ENCODE results near the gene MVB12B.
A peak's percentile ranks its signal among the peaks of the same experiment; 100 is the strongest.
"Not testable (repeated sequence)": the region's sequence is repeated elsewhere in the genome, so short reads cannot be mapped to it uniquely, and the experiment has no call there.

MVB12B gene

GRCh38 chr9:126472948-126473298 lies 146.3 kb downstream of the MVB12B start:
- DNase-seq (ENCODE audit: low read depth in 2 of 2) = no peak

- no peak for DNase-seq (ENCODE audit: low read depth in 2 of 2)
Observed at GRCh38 chr9:126474206-126474765, 147.7 kb downstream of the MVB12B start.

DNA sequence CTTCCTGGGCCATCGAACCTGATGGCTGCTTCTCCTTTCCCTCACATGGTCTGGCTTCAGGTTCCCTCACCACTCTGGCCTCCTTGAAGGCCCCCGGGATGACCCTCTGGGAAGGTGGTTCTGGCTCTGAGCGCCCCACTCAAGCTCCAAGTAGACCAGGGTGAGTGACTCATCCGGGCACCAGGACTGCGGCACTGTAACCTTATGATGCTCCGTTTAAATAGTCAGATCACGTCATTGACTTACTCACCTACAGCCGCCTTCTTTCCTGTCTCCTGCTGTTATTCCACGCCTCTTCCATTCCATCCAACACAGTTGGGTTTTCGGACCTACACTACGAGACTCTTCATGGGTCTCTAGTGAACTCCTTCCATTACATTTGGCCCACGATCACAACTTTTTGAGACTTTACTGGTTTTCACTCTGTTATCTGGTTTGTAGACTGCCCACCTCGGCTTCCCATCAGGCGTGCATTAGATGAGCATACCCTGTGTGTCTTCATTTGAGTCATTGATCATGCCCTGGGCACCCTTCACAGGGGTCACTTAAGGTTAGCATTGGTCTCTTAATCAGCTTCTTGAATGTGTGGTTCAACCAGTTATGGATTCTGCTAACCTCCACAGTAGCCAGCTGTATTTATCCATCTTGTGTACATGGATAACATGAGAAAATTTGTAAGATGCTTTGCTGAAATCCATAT lies 148.3 kb downstream of the MVB12B start:
- DNase-seq (ENCODE audit: low read depth in 2 of 2) = no peak

DNA sequence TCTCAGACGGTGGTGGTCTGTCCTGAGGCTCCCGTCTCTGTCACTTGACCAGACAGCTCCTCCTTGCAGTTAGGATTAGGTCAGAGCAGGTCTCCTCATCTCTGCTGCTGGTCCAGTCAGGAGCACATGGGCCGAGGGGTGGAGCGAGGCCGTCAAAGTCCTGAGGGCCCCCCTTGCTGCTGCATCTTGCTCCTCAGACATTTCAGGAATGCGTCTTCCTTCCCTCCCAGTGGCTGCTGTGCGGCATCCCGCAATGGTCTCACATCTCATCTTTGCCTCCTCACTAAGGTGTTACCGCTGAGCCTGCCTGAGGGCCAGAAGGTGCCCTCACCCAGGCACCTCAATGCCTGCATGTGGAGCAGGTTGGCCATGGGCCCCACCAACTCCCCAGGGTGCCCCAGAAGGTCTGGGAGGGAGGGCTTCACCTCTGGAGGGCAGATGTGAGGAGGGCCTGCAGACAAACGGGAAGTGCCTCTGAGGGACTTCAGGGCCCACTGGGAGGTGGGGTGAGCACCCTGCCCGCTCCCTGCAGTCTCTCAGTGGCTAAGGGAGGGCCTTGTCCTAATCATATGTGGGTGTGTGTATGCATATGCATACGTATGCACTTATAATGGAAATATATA lies 149.4 kb downstream of the MVB12B start:
- no peak for DNase-seq (ENCODE audit: low read depth in 2 of 2)

GRCh38 chr9:126477432-126477831 lies 150.8 kb downstream of the MVB12B start:
- not testable (repeated sequence) for DNase-seq (ENCODE audit: low read depth in 2 of 2)

- no peak for DNase-seq (ENCODE audit: low read depth in 2 of 2)
Observed at GRCh38 chr9:126478216-126478981, 151.8 kb downstream of the MVB12B start.

DNA sequence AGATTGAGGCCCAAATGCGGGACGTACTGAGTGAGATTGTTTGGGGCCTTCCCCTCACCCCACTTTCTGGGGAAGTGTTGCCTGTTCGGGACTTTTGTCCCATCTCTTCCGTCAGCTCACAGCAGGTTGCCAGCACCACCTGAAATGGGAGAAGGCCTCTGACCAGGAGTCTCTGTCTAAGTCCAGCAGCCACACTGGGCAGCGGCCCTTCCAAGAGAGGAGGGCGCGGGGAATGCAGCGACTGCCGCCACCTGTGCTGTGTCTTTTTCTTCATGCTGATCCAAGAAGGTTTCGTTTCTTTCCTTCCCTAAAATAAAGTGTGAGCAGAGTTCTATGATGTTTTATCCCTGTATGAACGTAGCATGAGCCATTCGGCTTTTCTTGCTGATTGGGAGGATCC lies 152.9 kb downstream of the MVB12B start:
- DNase-seq (ENCODE audit: low read depth in 2 of 2) = no peak

DNA sequence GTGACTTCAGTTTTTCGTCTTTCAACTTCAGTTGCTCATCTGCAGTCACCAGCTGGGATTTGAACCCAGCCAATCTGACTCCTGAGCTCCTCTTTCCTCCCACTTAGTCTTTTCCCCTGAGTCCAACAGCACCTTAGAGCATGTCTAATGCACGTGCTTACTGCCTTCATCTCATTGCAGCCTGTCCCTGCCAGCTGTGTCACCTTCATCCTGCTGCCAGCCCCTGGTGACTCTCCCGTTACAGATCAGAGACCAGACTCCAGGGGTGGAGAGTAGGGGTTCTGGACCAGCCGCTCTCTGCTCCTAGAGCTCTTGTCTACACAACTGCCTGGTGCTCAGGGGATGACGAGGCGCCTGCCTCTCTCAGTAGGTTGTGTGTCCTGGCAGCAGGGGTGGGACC lies 154.2 kb downstream of the MVB12B start:
- no peak for DNase-seq (ENCODE audit: low read depth in 2 of 2)

GRCh38 chr9:126481862-126482261 lies 155.2 kb downstream of the MVB12B start:
- no peak for DNase-seq (ENCODE audit: low read depth in 2 of 2)

DNA sequence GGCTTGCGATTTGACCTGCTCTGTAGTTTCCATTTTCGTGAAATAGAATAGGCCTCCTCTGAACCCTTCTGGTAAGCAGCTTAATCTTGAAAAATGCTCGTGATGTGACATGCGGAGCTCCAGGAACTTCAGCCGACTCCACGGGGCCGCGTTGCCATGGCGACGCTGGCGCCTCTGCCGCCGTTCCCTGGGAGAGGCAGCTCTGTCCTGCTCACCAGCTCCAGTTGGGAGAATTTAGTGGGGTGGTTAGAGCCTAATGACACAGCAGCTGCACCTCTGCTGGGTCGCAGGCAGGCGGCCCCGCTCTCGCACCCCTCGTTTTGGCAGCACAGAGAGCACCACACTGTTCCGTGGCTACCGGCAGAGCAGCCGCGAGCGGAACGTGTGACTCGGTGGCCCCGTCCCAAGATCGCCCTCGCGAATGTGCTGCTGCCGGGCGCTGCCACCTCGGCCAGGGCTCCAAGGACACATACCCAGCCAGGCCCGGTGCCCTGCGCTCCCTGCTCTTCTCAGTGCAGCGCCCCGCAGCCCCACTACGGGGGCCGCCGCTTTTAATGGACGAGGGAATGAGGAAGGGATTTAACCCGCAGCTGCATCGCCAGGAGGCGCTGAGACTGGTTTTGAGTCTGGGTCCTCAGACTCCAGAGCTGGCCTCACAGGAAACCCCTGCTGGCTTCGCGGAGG lies 155.9 kb downstream of the MVB12B start:
- DNase-seq (ENCODE audit: low read depth in 2 of 2) = no peak

DNA sequence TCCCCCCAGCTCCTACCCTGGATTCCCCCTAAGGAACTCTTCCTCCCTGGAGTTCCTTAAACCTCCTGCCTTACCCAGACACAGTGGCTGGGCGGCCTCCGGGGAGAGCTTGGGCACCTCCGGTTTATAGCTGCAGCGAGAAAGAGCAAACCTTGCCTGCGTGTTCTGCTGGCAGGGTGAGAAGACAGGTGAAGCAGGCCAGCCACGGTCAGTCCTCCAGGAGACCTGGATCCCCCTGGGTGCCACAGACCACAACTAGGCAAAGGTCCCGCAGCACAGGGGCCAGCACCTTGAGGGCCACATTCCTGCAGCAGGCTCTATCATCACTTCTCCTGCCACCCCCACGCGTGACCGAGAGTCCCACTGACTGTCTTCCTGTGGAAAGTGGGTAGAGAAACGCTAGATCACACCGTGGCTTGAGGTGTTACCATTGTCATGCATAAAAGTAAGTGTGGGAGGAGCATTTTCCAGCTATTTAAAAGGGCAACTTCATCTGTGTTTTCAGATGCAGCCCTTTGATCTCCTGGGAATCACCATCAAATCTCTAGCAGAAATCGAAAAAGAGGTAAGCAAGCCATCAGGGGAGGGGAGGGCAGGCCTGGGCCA lies 156.9 kb downstream of the MVB12B start:
- no peak for DNase-seq (ENCODE audit: low read depth in 2 of 2)

DNA sequence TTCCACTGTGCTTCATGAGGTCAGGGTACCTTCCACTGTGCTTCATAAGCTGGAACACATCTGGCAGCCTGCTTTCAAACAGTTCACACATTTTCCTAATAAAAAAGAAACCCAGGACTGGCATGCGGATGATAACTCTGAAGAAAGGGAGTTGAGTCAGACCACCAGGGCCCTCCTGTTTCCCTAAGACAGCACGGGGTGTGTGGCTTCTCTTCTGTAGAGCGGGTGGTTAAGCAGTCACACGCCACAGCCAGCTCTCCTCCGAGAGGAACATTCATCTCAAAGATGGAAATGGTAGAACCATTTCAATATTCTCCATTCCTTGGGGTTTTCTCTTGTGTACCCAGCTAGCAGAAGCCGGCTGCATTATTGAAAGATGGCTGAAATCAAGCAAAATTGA lies 159.0 kb downstream of the MVB12B start:
- no peak for DNase-seq (ENCODE audit: low read depth in 2 of 2)

GRCh38 chr9:126486276-126486675 lies 159.6 kb downstream of the MVB12B start:
- DNase-seq (ENCODE audit: low read depth in 2 of 2) = no peak

- no peak for DNase-seq (ENCODE audit: low read depth in 2 of 2)
Observed at GRCh38 chr9:126487856-126488255, 161.2 kb downstream of the MVB12B start.

DNA sequence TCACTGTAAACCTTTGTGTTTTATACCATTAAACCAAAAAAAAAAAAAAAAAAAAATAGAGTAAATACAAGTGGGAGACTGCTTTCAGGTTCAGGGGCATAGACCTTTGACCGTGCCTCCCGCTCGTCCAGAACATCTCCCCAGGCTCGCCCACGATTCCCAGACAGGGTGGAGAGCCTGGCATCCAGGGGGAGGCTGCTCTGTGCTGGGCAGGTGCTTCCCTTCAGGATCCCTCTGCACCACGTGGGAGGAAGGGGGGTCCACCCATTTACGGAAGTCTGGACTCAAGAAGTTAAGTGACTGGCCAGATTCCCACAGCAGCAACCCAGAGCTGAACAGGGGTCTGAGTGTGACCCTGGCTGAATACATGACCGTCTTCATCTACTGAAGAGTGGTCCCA lies 161.7 kb downstream of the MVB12B start:
- DNase-seq (ENCODE audit: low read depth in 2 of 2) = no peak

- no peak for DNase-seq (ENCODE audit: low read depth in 2 of 2)
Observed at GRCh38 chr9:126488881-126489404, 162.3 kb downstream of the MVB12B start.

- no peak for DNase-seq (ENCODE audit: low read depth in 2 of 2)
Observed at GRCh38 chr9:126489581-126490213, 163.1 kb downstream of the MVB12B start.

- DNase-seq (ENCODE audit: low read depth in 2 of 2) = no peak
Observed at GRCh38 chr9:126490214-126490631, 163.6 kb downstream of the MVB12B start.

- peak; percentile 31 to 34 for DNase-seq (ENCODE audit: low read depth in 2 of 2)
Observed at GRCh38 chr9:126490871-126491567, 164.4 kb downstream of the MVB12B start.

DNA sequence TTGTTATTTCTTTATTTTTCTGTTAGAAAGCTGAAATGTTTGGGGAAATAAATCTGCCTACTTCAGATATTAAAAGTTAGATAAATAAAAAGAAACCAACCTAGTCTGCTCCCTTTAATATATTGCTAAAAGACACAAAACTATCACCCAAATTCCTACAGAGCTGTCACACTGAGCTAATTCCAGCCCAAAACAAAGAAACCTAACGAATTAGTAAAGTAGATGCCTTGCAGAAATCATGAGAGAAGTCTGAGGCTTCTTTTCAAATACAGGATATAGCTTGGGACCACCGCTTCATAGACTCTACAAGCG lies 164.9 kb downstream of the MVB12B start:
- DNase-seq (ENCODE audit: low read depth in 2 of 2) = no peak

Data from stimulated activated CD8-positive, alpha-beta memory T cell treated with anti-CD3 and anti-CD28 coated beads, Interleukin-2, amount 100 ng/mL, for 1 hour (primary cell).